DND-41 (cell line): ENCODE data around the gene GTF2H1.

Experiments used
- ATAC-seq: fragments of 200-7000 bp; cut with Tn5 transposase; 3 replicates; pipeline ENCODE4 v1.9.1; 2021; ENCODE audit warnings: low read depth; ENCODE audit not compliant: insufficient read depth
- DNase-seq: peaks from one replicate; pipeline ENCODE4 v3.0.0-alpha.2; 2020
- H2AFZ ChIP-seq: 2 replicates; pipeline ENCODE4 v1.6.0; 2012; ENCODE audit warnings: low read depth, low read length
- H3K27ac ChIP-seq: 2 replicates; pipeline ENCODE4 v1.5.1; 2012; ENCODE audit warnings: low read length, inconsistent platforms
- H3K27me3 ChIP-seq: fragments of 200-600 bp; sonication (generic); 2 replicates; pipeline ENCODE4 v1.6.0; 2012; ENCODE audit warnings: low read length, mild to moderate bottlenecking, inconsistent platforms; ENCODE audit not compliant: insufficient read depth, poor library complexity
- H3K36me3 ChIP-seq: 2 replicates; pipeline ENCODE4 v1.5.1; 2012; ENCODE audit warnings: low read length, inconsistent platforms; ENCODE audit not compliant: insufficient read depth
- H3K4me1 ChIP-seq: 2 replicates; pipeline ENCODE4 v1.5.1; 2012; ENCODE audit warnings: mild to moderate bottlenecking, low read length; ENCODE audit not compliant: insufficient read depth
- H3K4me2 ChIP-seq: 2 replicates; pipeline ENCODE4 v1.6.0; 2012; ENCODE audit warnings: mild to moderate bottlenecking, moderate library complexity, low read length, inconsistent platforms; ENCODE audit not compliant: insufficient read depth
- H3K4me3 ChIP-seq, 2 experiments: fragments of 200-600 bp in 1 of 2; shearing (Covaris generic) in 1 of 2; 2 replicates each; pipeline ENCODE4 v1.5.1; 2012 to 2016; ENCODE audit warnings: inconsistent platforms in 2 of 2, low read length in 2 of 2, mild to moderate bottlenecking in 2 of 2, low read depth in 1 of 2, moderate library complexity in 1 of 2
- H3K79me2 ChIP-seq: 2 replicates; pipeline ENCODE4 v1.6.0; 2012; ENCODE audit warnings: low read length, inconsistent platforms; ENCODE audit not compliant: insufficient read depth
- H3K9ac ChIP-seq: 2 replicates; pipeline ENCODE4 v1.6.0; 2012; ENCODE audit warnings: low read depth, mild to moderate bottlenecking, inconsistent platforms, low read length, moderate library complexity
- H3K9me3 ChIP-seq: 2 replicates; pipeline ENCODE4 v1.5.1; 2012; ENCODE audit warnings: low read length, moderate library complexity, mild to moderate bottlenecking, inconsistent platforms; ENCODE audit not compliant: insufficient read depth, severe bottlenecking
- H4K20me1 ChIP-seq: 2 replicates; pipeline ENCODE4 v1.6.0; 2012; ENCODE audit warnings: low read length; ENCODE audit not compliant: insufficient read depth
- EZH2 ChIP-seq: IDR thresholded peaks from 3 replicates; pipeline ENCODE4 v1.6.1; 2012; ENCODE audit warnings: borderline replicate concordance, low read depth, mild to moderate bottlenecking, moderate library complexity, low read length, inconsistent platforms; ENCODE audit not compliant: severe bottlenecking
- TF ChIP-seq, protein P1 (sequence below): IDR thresholded peaks from 2 replicates; pipeline ENCODE4 v1.5.1; 2012; ENCODE audit warnings: borderline replicate concordance, low read length, moderate library complexity, mild to moderate bottlenecking; ENCODE audit not compliant: poor library complexity, severe bottlenecking; ENCODE audit errors: extremely low read depth

The GTF2H1 gene

DNA sequence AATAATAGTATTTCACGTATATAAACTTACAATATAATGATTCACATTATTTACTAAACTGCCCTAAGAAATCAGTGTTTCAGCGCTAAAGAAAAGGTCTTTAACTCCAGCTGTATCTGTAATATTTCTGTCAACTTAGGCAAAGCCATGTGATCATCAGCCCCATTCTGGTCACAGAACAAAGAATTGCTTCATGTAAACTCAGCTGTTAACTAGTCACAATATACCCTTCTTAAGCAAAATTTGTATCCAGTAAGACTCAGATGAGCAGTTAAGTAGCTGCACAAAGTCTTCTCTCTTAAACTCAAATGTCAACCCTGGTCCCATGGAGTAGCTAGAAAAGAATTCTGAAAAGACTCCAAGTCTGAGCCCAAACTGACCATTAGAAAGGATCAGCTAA is 27.1 kb upstream of the GTF2H1 start:
- Histone ChIP-seq H3K27ac (no peak overlapping the region), H2AFZ (no peak overlapping the region), H3K9ac (no peak overlapping the region), H3K27me3 (no peaks in the 10 kb centered on the region), H3K9me3 (no peaks in the 10 kb centered on the region), H3K4me2 (no peak overlapping the region), H3K79me2 (no peaks in the 10 kb centered on the region), H3K4me1 (no peaks in the 10 kb centered on the region), H3K4me3 (no peak overlapping the region), H3K36me3 (peaks cover 86% of the 10 kb centered on the region), H4K20me1 (no peaks in the 10 kb centered on the region)
- DNase-seq (no peak), ATAC-seq (no peak)
- TF ChIP-seq, protein P1, sequence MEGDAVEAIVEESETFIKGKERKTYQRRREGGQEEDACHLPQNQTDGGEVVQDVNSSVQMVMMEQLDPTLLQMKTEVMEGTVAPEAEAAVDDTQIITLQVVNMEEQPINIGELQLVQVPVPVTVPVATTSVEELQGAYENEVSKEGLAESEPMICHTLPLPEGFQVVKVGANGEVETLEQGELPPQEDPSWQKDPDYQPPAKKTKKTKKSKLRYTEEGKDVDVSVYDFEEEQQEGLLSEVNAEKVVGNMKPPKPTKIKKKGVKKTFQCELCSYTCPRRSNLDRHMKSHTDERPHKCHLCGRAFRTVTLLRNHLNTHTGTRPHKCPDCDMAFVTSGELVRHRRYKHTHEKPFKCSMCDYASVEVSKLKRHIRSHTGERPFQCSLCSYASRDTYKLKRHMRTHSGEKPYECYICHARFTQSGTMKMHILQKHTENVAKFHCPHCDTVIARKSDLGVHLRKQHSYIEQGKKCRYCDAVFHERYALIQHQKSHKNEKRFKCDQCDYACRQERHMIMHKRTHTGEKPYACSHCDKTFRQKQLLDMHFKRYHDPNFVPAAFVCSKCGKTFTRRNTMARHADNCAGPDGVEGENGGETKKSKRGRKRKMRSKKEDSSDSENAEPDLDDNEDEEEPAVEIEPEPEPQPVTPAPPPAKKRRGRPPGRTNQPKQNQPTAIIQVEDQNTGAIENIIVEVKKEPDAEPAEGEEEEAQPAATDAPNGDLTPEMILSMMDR, result no peak
- TF ChIP-seq EZH2, result no peak

- Histone ChIP-seq H3K79me2 (no peaks in the 10 kb centered on the region), H4K20me1 (no peaks in the 10 kb centered on the region), H3K27me3 (no peaks in the 10 kb centered on the region), H3K27ac (no peak overlapping the region), H3K9ac (no peak overlapping the region), H3K9me3 (no peaks in the 10 kb centered on the region), H3K36me3 (peaks cover 81% of the 10 kb centered on the region), H3K4me1 (no peaks in the 10 kb centered on the region), H3K4me3 (no peak overlapping the region), H2AFZ (no peak overlapping the region), H3K4me2 (no peak overlapping the region)
- DNase-seq (no peak), ATAC-seq (no peak)
- TF ChIP-seq EZH2, result no peak
- TF ChIP-seq, protein P1, result no peak
These were observed 22.6 kb upstream of the GTF2H1 start for GRCh38 chr11:18299721-18300120.

- ATAC-seq, result no peak
- H3K9me3 ChIP-seq, result no peaks in the 10 kb centered on the region
- no peak overlapping the region for H3K9ac ChIP-seq
- DNase-seq, result no peak
- H3K4me1 ChIP-seq, result no peaks in the 10 kb centered on the region
- no peaks in the 10 kb centered on the region for H4K20me1 ChIP-seq
- no peak overlapping the region for H3K27ac ChIP-seq
- H3K79me2 ChIP-seq, result no peaks in the 10 kb centered on the region
- no peak overlapping the region for H3K4me2 ChIP-seq
- H3K27me3 ChIP-seq, result no peaks in the 10 kb centered on the region
- no peak overlapping the region for H3K4me3 ChIP-seq
- peaks cover 82% of the 10 kb centered on the region for H3K36me3 ChIP-seq
- no peak overlapping the region for H2AFZ ChIP-seq
- TF ChIP-seq, protein P1, result no peak
- no peak for TF ChIP-seq EZH2
These were observed 17.6 kb upstream of the GTF2H1 start for GRCh38 chr11:18304745-18305144.

- H3K36me3 ChIP-seq, result peaks cover 78% of the 10 kb centered on the region
- DNase-seq, result no peak
- TF ChIP-seq, protein P1, result no peak
- TF ChIP-seq EZH2, result no peak
These were observed 14.8 kb upstream of the GTF2H1 start for GRCh38 chr11:18307461-18308139.

More at GRCh38 chr11:18307461-18308139, 14.8 kb upstream of the GTF2H1 start:
- H3K27ac ChIP-seq, result no peak overlapping the region
- no peaks in the 10 kb centered on the region for H3K9me3 ChIP-seq
- H3K4me2 ChIP-seq, result no peak overlapping the region
- no peaks in the 10 kb centered on the region; the same call in 1 of the 2 replicates for H3K79me2 ChIP-seq
- H4K20me1 ChIP-seq, result no peaks in the 10 kb centered on the region
- no peaks in the 10 kb centered on the region for H3K27me3 ChIP-seq
- no peak overlapping the region for H3K9ac ChIP-seq
- H3K4me1 ChIP-seq, result no peaks in the 10 kb centered on the region
- no peak for ATAC-seq
- no peak overlapping the region for H2AFZ ChIP-seq
- H3K4me3 ChIP-seq, result no peak overlapping the region
